H1 (cell line): ENCODE data around the gene TRIM67. TPM values are rescaled to one million over a fixed set of nuclear protein-coding genes. Genes with fewer than 3 reads are reported as not detected.

ENCODE experiments used
- CBX5 ChIP-seq: fragments of 300-800, 300-1000 bp; sonication (generic); IDR thresholded peaks from 2 replicates; pipeline ENCODE4 v1.7.1; 2016; ENCODE audit warnings: antibody characterized with exemption, low read length, low read depth
- GABPA ChIP-seq: IDR thresholded peaks from 2 replicates; pipeline ENCODE4 v1.6.1; 2011; ENCODE audit warnings: mild to moderate bottlenecking, low read length, moderate library complexity, borderline replicate concordance; ENCODE audit not compliant: insufficient read depth
- HDAC6 ChIP-seq: IDR thresholded peaks from one replicate; pipeline ENCODE4 v1.7.1; 2012; ENCODE audit warnings: low read depth, mild to moderate bottlenecking, inconsistent platforms, low read length, moderate library complexity
- RBBP5 ChIP-seq: IDR thresholded peaks from 2 replicates; pipeline ENCODE4 v1.7.1; 2012; ENCODE audit warnings: low read depth, mild to moderate bottlenecking, inconsistent platforms, low read length, moderate library complexity, borderline replicate concordance
- RNF2 ChIP-seq: fragments of 200-900, 300-1000 bp; sonication (generic); IDR thresholded peaks from 2 replicates; pipeline ENCODE4 v1.7.1; 2016; ENCODE audit warnings: borderline replicate concordance, low read depth, mild to moderate bottlenecking, antibody characterized with exemption, low read length; ENCODE audit not compliant: poor library complexity, severe bottlenecking; ENCODE audit errors: missing control alignments
- polyA plus RNA-seq, 7 experiments: library from polyadenylated mRNA; depleted of rRNA in 3 of 7; stranded (reverse) in 5 of 7; unstranded in 2 of 7; fragments of >200 nt in 5 of 7; fragments of 200-250 nt in 2 of 7; gene quantifications; 1 replicate in 5 of 7; 2 replicates in 1 of 7; 4 replicates in 1 of 7; pipeline versions ENCODE4 v1.2.1 to v1.2.3, GENCODE V29; 2011 to 2013; ENCODE audit warnings: missing spikeins in 2 of 7, mixed read lengths in 2 of 7
- total RNA-seq: library from RNA; stranded (reverse); fragmentation: NEBNext Ultra II Directional; extraction: Animal tissue kit (Norgen Biotek cat#: 25700); gene quantifications from 2 replicates; pipeline ENCODE4 v1.2.1, GENCODE V29; 2021
- TF ChIP-seq, protein P1 (sequence below): IDR thresholded peaks from 2 replicates; pipeline ENCODE4 v1.6.1; 2011; ENCODE audit warnings: low read length, improper control_type of control experiment

Gene TRIM67
- total and polyA plus RNA-seq, 2 of the 8 experiments (the other 6 are each of a cell fraction or from before 2014, with no cell fraction given): under 0.01 TPM; not detected in 1

DNA sequence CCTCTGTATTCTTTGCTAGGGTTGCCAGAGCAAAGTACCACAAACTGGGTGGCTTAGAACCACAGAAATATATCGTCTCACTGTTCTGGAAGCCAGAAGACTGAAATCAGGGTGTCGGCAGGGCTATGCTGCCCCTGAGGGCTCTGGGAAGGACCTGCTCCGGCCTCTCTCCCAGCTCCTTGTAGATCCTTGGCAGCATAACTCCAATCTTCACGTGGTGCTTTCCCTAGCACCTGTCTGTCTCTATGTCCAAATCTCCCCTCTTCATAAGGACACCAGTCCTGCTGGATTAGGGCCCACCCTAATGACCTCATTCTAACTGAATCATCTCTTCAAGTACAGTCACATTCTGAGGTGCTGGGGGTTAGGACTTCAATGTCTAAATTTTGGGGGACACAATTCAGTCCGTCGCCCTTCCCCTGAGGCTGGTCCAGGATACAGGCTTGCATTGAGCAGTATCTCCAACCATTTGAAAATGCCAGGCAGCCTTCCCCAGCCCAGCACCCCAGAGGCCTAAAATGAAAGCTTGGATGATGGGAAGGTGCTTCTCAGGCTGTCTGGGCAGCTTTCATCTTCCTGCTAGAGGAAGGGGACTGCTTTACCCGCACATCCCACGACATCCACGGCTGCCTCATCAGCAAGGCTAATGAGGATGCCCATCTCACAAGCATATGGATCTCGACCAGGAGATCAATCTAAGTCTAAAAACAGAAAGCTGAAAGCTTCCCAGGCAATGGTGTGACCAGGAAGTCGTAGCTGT is 24.7 kb downstream of the TRIM67 start (continued):
- TF ChIP-seq HDAC6 (no peak), RNF2 (no peak), RBBP5 (no peak), GABPA (no peak), CBX5 (no peak)
- TF ChIP-seq, protein P1, sequence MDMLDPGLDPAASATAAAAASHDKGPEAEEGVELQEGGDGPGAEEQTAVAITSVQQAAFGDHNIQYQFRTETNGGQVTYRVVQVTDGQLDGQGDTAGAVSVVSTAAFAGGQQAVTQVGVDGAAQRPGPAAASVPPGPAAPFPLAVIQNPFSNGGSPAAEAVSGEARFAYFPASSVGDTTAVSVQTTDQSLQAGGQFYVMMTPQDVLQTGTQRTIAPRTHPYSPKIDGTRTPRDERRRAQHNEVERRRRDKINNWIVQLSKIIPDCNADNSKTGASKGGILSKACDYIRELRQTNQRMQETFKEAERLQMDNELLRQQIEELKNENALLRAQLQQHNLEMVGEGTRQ: no peak
